CD4-positive, alpha-beta T cell (primary cell): ENCODE results near the gene CLEC10A. TPM values are rescaled to one million over a fixed set of nuclear protein-coding genes. Genes with fewer than 3 reads are reported as not detected.

Experiments used
- ATAC-seq: fragments of 200-7000 bp; cut with Tn5 transposase; one replicate; pipeline ENCODE4 v1.10.0; 2022; ENCODE audit warnings: mild to moderate bottlenecking; ENCODE audit not compliant: poor library complexity
- CTCF ChIA-PET: fragments of 350-600 bp; sonication (Branson Sonifier 250); formaldehyde crosslinking; loops from one replicate; lab custom pipeline; 2021; ENCODE audit warnings: antibody characterized with exemption, inconsistent platforms; lab: Charles Lee
- POLR2A ChIA-PET: fragments of 350-600 bp; sonication (Branson Sonifier 250); formaldehyde crosslinking; loops from one replicate; lab custom pipeline; 2021; ENCODE audit warnings: antibody characterized with exemption, inconsistent platforms; lab: Charles Lee
- DNase-seq, 14 experiments: peaks; one replicate each; pipeline ENCODE4 v3.0.0-alpha.2; 2013 to 2020; ENCODE audit warnings: mixed read lengths in 2 of 14
- H3K27ac ChIP-seq, 2 donors: one replicate each; pipeline versions ENCODE4 v1.5.1 to v1.7.0; 2013; ENCODE audit warnings: low read length in 2 of 2, low read depth in 1 of 2, mild to moderate bottlenecking in 1 of 2
- H3K27me3 ChIP-seq, 2 experiments: 1 replicate in 1 of 2; 2 replicates in 1 of 2; pipeline versions ENCODE4 v1.6.1 to v1.7.0; 2013; ENCODE audit warnings: low read length in 2 of 2, control low read depth in 1 of 2, mild to moderate bottlenecking in 1 of 2, moderate library complexity in 1 of 2; ENCODE audit not compliant: insufficient read depth in 2 of 2, control insufficient read depth in 1 of 2
- H3K36me3 ChIP-seq: one replicate; pipeline ENCODE4 v1.6.1; 2013; ENCODE audit warnings: low read length, control low read depth; ENCODE audit not compliant: insufficient read depth
- H3K4me1 ChIP-seq: one replicate; pipeline ENCODE4 v1.6.1; 2013; ENCODE audit warnings: low read length, control low read depth; ENCODE audit not compliant: insufficient read depth
- H3K4me3 ChIP-seq: one replicate; pipeline ENCODE4 v1.5.1; 2013; ENCODE audit warnings: mild to moderate bottlenecking, low read length, moderate library complexity
- H3K9me3 ChIP-seq, 2 experiments: 1 replicate in 1 of 2; 2 replicates in 1 of 2; pipeline versions ENCODE4 v1.6.1 to v1.7.0; 2013; ENCODE audit warnings: low read length in 2 of 2, mild to moderate bottlenecking in 2 of 2, control low read depth in 1 of 2, moderate library complexity in 1 of 2; ENCODE audit not compliant: control insufficient read depth in 1 of 2, insufficient read depth in 1 of 2
- H3K27ac Mint-ChIP-seq: one replicate; pipeline ENCODE4 v1.8.0; 2020; ENCODE audit warnings: mixed read lengths
- H3K27me3 Mint-ChIP-seq: one replicate; pipeline ENCODE4 v1.8.0; 2021; ENCODE audit warnings: mixed read lengths
- H3K36me3 Mint-ChIP-seq: one replicate; pipeline ENCODE4 v1.8.0; 2021; ENCODE audit warnings: low read depth, mixed read lengths
- H3K4me1 Mint-ChIP-seq: one replicate; pipeline ENCODE4 v1.8.0; 2021; ENCODE audit warnings: low read depth, mixed read lengths
- H3K4me3 Mint-ChIP-seq: one replicate; pipeline ENCODE4 v1.8.0; 2020; ENCODE audit warnings: mild to moderate bottlenecking, mixed read lengths
- H3K9me3 Mint-ChIP-seq: one replicate; pipeline ENCODE4 v1.8.0; 2020; ENCODE audit warnings: mixed read lengths
- CTCF ChIP-seq: fragments of 200-600 bp; IDR thresholded peaks from one replicate; pipeline ENCODE4 v1.8.0; 2022; ENCODE audit warnings: antibody characterized with exemption, mild to moderate bottlenecking
- intact Hi-C, 2 experiments: fragments of 100-400 bp; cut with DNase I in 1 of 2; cut with micrococcal nuclease in 1 of 2; formaldehyde crosslinking; loops; one replicate each; pipeline versions ENCODE4 v1.15.1 to v1.9.0; 2023 to 2025; cut with DNase I, micrococcal nuclease
- total RNA-seq, 174 experiments: library from RNA in 2 of 174; stranded (reverse) in 2 of 174; gene quantifications; one replicate each; pipeline ENCODE4 v1.2.3 and lab custom pipeline; 2021 to 2026

Gene CLEC10A
- total RNA-seq, 2 experiments from 2014 or later: 0.59 to 0.96 TPM

- DNase-seq: peak in 2 of 14 experiments; percentile 15 to 32
- no peak overlapping the region for H3K4me3 ChIP-seq
- ATAC-seq: no peak
- peaks cover 9% of the 10 kb centered on the region for H3K4me1 ChIP-seq
- Mint-ChIP-seq H3K27ac (no peak overlapping the region), H3K4me1 (peaks cover 5% of the 10 kb centered on the region), H3K27me3 (no peaks in the 10 kb centered on the region), H3K9me3 (no peaks in the 10 kb centered on the region), H3K36me3 (no peaks in the 10 kb centered on the region), H3K4me3 (no peak overlapping the region)
- POLR2A ChIA-PET: no interaction called here
- no peaks in the 10 kb centered on the region for H3K36me3 ChIP-seq
- H3K27ac ChIP-seq: no peak overlapping the region
- no peaks in the 10 kb centered on the region for H3K9me3 ChIP-seq
- TF ChIP-seq CTCF: no peak
- intact Hi-C loops: no loop called here
- no peaks in the 10 kb centered on the region for H3K27me3 ChIP-seq
- CTCF ChIA-PET: no interaction called here
Observed at GRCh38 chr17:7111784-7112509, 31.9 kb upstream of the CLEC10A start.

- no peaks in the 10 kb centered on the region for H3K36me3 ChIP-seq
- no peaks in the 10 kb centered on the region for H3K9me3 ChIP-seq
- Mint-ChIP-seq H3K27me3 (no peaks in the 10 kb centered on the region), H3K4me1 (peaks cover 5% of the 10 kb centered on the region), H3K27ac (no peak overlapping the region), H3K9me3 (no peaks in the 10 kb centered on the region), H3K36me3 (no peaks in the 10 kb centered on the region), H3K4me3 (no peak overlapping the region)
- H3K4me1 ChIP-seq: peaks cover 9% of the 10 kb centered on the region
- intact Hi-C loops: no loop called here
- no peak overlapping the region for H3K27ac ChIP-seq
- POLR2A ChIA-PET: no interaction called here
- H3K4me3 ChIP-seq: no peak overlapping the region
- TF ChIP-seq CTCF: no peak
- CTCF ChIA-PET: interaction anchor here (0.7 kb wide), 1 partner anchor 13 kb away, joined by 3 read pairs; no protein-coding TSS in a partner anchor
- no peak for ATAC-seq
- no peak for DNase-seq
- H3K27me3 ChIP-seq: no peaks in the 10 kb centered on the region
Observed at GRCh38 chr17:7110617-7111306, 30.7 kb upstream of the CLEC10A start.

GRCh38 chr17:7109461-7110322 is 29.6 kb upstream of the CLEC10A start:
- Histone ChIP-seq H3K4me1 (peaks cover 9% of the 10 kb centered on the region), H3K27me3 (no peaks in the 10 kb centered on the region), H3K36me3 (no peaks in the 10 kb centered on the region), H3K4me3 (no peak overlapping the region), H3K9me3 (no peaks in the 10 kb centered on the region), H3K27ac (no peak overlapping the region)
- CTCF ChIA-PET: no interaction called here
- H3K4me3 Mint-ChIP-seq: no peak overlapping the region
- intact Hi-C loops: no loop called here
- no peaks in the 10 kb centered on the region for H3K27me3 Mint-ChIP-seq
- H3K4me1 Mint-ChIP-seq: peaks cover 5% of the 10 kb centered on the region
- H3K9me3 Mint-ChIP-seq: no peaks in the 10 kb centered on the region
- ATAC-seq (no peak), DNase-seq (no peak)
- POLR2A ChIA-PET: no interaction called here
- H3K36me3 Mint-ChIP-seq: no peaks in the 10 kb centered on the region
- TF ChIP-seq CTCF: no peak
- no peak overlapping the region for H3K27ac Mint-ChIP-seq
